GM18907 (cell line): ENCODE measurements around the gene UNC119B.

ENCODE experiments used
- ATAC-seq: cut with Tn5 transposase; IDR thresholded peaks from one replicate; pipeline ENCODE4 v1.9.1; 2021; ENCODE audit warnings: mild to moderate bottlenecking, moderate library complexity; ENCODE audit not compliant: unreplicated experiment

The UNC119B gene

GRCh38 chr12:120761519-120761934 lies 51.3 kb downstream of the UNC119B start:
- no peak for ATAC-seq

GRCh38 chr12:120762086-120762485 lies 51.8 kb downstream of the UNC119B start:
- ATAC-seq: no peak

GRCh38 chr12:120763250-120763649 lies 53.0 kb downstream of the UNC119B start:
- ATAC-seq: no peak

- no peak for ATAC-seq
These were observed 54.6 kb downstream of the UNC119B start for GRCh38 chr12:120764816-120765215.

GRCh38 chr12:120766566-120766965 lies 56.3 kb downstream of the UNC119B start:
- no peak for ATAC-seq

- no peak for ATAC-seq
These were observed 57.1 kb downstream of the UNC119B start for GRCh38 chr12:120767071-120768024.

GRCh38 chr12:120771097-120771496 lies 60.8 kb downstream of the UNC119B start:
- no peak for ATAC-seq
